GM10248 (cell line): ENCODE measurements around the gene NCOA3.
"Not testable (repeated sequence)": the region's sequence is repeated elsewhere in the genome, so short reads cannot be mapped to it uniquely, and the experiment has no call there.

Experiments
- CTCF ChIA-PET: fragments of 300-600 bp; sonication (Branson Sonifier 250); formaldehyde crosslinking; extraction: SDS; loops from one replicate; lab custom pipeline; 2021; ENCODE audit warnings: antibody characterized with exemption; lab: Yijun Ruan, JAX
- POLR2A ChIA-PET: fragments of 350-650 bp; sonication (Branson Sonifier 250); formaldehyde crosslinking; extraction: SDS; loops from one replicate; lab custom pipeline; 2020; ENCODE audit warnings: antibody characterized with exemption; lab: Yijun Ruan, JAX
- DNase-seq: peaks from one replicate; pipeline ENCODE4 v3.0.0; 2012; ENCODE audit errors: extremely low spot score
- TF ChIP-seq, protein P1 (sequence below): IDR thresholded peaks from 2 replicates; pipeline ENCODE4 v1.5.1; 2012; ENCODE audit warnings: mild to moderate bottlenecking, low read depth; ENCODE audit errors: extremely low read depth, missing control alignments, control extremely low read depth

Gene NCOA3

GRCh38 chr20:47492284-47492683, 9.4 kb upstream of the NCOA3 start:
- TF ChIP-seq, protein P1, sequence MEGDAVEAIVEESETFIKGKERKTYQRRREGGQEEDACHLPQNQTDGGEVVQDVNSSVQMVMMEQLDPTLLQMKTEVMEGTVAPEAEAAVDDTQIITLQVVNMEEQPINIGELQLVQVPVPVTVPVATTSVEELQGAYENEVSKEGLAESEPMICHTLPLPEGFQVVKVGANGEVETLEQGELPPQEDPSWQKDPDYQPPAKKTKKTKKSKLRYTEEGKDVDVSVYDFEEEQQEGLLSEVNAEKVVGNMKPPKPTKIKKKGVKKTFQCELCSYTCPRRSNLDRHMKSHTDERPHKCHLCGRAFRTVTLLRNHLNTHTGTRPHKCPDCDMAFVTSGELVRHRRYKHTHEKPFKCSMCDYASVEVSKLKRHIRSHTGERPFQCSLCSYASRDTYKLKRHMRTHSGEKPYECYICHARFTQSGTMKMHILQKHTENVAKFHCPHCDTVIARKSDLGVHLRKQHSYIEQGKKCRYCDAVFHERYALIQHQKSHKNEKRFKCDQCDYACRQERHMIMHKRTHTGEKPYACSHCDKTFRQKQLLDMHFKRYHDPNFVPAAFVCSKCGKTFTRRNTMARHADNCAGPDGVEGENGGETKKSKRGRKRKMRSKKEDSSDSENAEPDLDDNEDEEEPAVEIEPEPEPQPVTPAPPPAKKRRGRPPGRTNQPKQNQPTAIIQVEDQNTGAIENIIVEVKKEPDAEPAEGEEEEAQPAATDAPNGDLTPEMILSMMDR, result no peak
- no peak for DNase-seq
- ChIA-PET POLR2A (no interaction called here), CTCF (interaction anchor here (1.8 kb wide), 1 partner anchor 9 kb away, joined by 3 read pairs; no protein-coding TSS in a partner anchor)

GRCh38 chr20:47493175-47493962, 8.3 kb upstream of the NCOA3 start:
- TF ChIP-seq, protein P1, result no peak
- ChIA-PET POLR2A (interaction anchor here (1.0 to 1.3 kb wide), 3 partner anchors 8 to 83 kb away, joined by 3 to 6 read pairs (median 6); partner anchors contain the start of gene NCOA3), CTCF (interaction anchor here (1.0 to 1.8 kb wide), 5 partner anchors 8 to 221 kb away, joined by 3 read pairs; no protein-coding TSS in a partner anchor)
- no peak for DNase-seq

DNA sequence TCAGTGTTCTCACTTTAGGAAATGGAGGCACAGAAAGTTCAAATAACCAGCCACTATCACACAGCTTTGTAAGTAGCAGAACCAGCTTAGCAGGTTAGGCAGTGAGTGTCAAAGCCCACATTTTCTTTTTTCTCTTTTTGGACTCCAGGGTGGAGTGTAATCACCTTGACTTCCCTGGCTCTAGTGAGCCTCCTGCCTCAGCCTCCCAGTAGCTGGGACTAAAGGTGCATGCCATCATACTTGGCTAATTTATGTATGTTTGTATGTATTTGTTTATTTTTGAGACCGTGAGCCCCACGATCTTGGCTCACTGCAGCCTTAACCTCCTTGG, 7.8 kb upstream of the NCOA3 start:
- DNase-seq, result no peak
- TF ChIP-seq, protein P1, result no peak
- POLR2A ChIA-PET, result interaction anchor here (1.0 to 1.3 kb wide), 3 partner anchors 8 to 83 kb away, joined by 3 to 6 read pairs (median 6); partner anchors contain the start of gene NCOA3
- CTCF ChIA-PET, result interaction anchor here (1.0 to 1.3 kb wide), 3 partner anchors 9 to 221 kb away, joined by 3 read pairs; no protein-coding TSS in a partner anchor

DNA sequence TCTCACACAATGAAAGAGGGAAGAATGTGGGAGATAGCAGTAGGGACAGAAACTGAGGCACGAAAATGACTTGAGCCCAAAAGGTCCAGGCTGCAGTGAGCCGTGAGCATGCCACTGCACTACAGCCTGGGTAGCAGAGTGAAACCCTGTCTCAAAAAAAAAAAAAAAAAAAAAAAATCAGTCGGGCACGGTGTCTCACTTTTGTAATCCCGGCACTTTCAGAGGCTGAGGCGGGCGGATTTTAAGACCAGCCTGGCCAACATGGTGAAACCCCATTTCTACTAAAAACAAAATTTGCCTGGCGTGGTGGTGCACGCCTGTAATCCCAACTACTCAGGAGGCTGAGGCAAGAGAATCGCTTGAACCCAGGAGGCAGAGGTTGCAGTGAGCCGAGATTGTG, 7.1 kb upstream of the NCOA3 start:
- DNase-seq, CTCF ChIA-PET, POLR2A ChIA-PET: not testable (repeated sequence)

GRCh38 chr20:47496118-47496517, 5.6 kb upstream of the NCOA3 start:
- CTCF ChIA-PET, result no interaction called here
- POLR2A ChIA-PET, result no interaction called here
- no peak for DNase-seq
- TF ChIP-seq, protein P1, result no peak

DNA sequence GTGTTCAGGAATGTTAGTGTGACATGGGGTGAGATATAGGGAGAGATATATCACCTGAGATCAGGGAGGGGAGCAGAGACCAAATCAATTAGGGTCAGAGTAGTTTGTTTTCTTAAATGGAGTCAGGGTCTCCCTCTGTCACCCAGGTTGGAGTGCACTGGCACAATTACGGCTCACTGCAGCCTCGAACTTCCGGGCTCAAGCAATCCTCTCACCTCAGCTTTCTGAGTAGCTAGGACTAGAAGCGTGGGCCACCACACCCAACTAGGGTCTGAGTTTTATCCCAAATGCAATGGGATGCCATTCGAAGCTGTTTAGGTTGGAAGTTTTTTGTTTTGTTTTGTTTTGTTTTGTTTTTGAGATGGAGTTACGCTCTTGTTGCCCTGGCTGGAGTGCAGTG, 3.1 kb upstream of the NCOA3 start:
- DNase-seq, result no peak
- TF ChIP-seq, protein P1, result no peak
- CTCF ChIA-PET, result interaction anchor here (1.1 to 1.9 kb wide), 3 partner anchors 11 to 25 kb away, joined by 3 to 5 read pairs (median 3); no protein-coding TSS in a partner anchor
- POLR2A ChIA-PET, result no interaction called here

GRCh38 chr20:47499053-47499452, 2.6 kb upstream of the NCOA3 start:
- CTCF ChIA-PET, result interaction anchor here (1.1 to 1.3 kb wide), 3 partner anchors 14 to 25 kb away, joined by 3 read pairs; no protein-coding TSS in a partner anchor
- no peak for DNase-seq
- TF ChIP-seq, protein P1, result no peak
- POLR2A ChIA-PET, result interaction anchor here (0.6 kb wide), 1 partner anchor 1248 kb away, joined by 4 read pairs; no protein-coding TSS in a partner anchor

DNA sequence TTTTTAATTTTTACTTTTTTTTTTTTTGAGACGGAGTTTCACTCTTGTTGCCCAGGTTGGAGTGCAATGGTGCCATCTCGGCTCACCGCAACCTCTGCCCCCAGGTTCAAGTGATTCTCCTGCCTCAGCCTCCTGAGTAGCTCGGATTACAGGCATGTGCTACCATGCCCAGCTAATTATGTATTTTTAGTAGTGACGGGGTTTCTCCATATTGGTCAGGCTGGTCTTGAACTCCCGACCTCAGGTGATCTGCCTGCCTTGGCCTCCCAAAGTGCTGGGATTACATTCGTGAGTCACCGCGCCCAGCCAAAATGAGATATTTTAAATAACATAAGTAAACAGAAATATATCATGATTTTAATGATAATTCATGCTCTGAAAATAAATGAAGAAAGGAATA, 1.6 kb upstream of the NCOA3 start:
- CTCF ChIA-PET, result interaction anchor here (1.1 kb wide), 3 partner anchors 13 to 38 kb away, joined by 3 read pairs; no protein-coding TSS in a partner anchor

More for the DNA sequence above, 1.6 kb upstream of the NCOA3 start:
- DNase-seq, POLR2A ChIA-PET: not testable (repeated sequence)
